Measurements from ENCODE around the gene F2RL2.
A peak's percentile ranks its signal among the peaks of the same experiment; 100 is the strongest.

F2RL2 gene

DNA sequence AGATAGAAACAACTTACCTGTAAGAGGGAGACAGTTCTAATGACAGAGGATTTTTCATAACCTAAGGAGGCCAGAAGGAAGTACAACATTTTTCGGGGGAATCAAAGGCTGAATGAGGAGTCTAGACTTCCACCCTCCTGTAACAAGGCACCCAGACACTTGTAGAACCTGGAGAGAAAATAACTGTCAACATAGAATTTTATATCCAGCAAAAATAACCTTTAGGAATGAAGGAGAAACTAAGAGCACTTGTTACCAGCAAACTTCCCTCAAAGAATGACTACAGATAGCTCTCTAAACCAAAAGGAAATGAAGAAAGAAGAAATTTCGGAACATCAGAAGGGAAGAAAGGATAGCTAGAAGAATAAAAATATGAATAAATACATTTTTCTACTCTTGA, 25.9 kb upstream of the F2RL2 start:
- H3K36me3 Mint-ChIP-seq (ENCODE audit: low read depth), result peaks cover 40% of the 10 kb centered on the region
- no peaks in the 10 kb centered on the region for H3K27me3 Mint-ChIP-seq (ENCODE audit: low read depth)
- no peaks in the 10 kb centered on the region for H3K4me1 Mint-ChIP-seq
- H3K4me3 Mint-ChIP-seq, result no peak overlapping the region
- no peak overlapping the region for H3K27ac Mint-ChIP-seq
- TF ChIP-seq, protein P1, sequence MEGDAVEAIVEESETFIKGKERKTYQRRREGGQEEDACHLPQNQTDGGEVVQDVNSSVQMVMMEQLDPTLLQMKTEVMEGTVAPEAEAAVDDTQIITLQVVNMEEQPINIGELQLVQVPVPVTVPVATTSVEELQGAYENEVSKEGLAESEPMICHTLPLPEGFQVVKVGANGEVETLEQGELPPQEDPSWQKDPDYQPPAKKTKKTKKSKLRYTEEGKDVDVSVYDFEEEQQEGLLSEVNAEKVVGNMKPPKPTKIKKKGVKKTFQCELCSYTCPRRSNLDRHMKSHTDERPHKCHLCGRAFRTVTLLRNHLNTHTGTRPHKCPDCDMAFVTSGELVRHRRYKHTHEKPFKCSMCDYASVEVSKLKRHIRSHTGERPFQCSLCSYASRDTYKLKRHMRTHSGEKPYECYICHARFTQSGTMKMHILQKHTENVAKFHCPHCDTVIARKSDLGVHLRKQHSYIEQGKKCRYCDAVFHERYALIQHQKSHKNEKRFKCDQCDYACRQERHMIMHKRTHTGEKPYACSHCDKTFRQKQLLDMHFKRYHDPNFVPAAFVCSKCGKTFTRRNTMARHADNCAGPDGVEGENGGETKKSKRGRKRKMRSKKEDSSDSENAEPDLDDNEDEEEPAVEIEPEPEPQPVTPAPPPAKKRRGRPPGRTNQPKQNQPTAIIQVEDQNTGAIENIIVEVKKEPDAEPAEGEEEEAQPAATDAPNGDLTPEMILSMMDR (IDR thresholded peaks at IDR 0.05; ENCODE audit: unreplicated experiment in 3 of 3), result no peak
- H3K9me3 Mint-ChIP-seq, result peaks cover 23% of the 10 kb centered on the region

DNA sequence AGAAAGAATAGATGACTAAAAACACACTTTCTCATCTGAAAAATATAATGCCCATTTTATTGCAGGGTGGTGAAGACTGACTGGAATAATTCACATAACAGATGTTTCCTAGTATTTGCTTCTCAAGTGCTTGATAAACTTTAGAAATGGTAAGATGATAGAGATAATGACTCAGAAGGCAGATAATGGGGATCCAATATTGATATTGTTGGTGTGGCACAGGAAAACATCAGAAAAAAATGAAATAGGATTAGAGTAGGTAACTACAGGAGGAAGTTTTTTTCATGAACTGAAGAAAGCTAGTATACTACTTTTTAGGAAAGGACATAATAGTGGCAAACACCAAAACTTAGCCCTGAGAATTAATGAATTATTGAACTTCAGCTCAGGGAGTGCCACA, 20.2 kb upstream of the F2RL2 start:
- Mint-ChIP-seq H3K4me1 (no peaks in the 10 kb centered on the region), H3K4me3 (no peak overlapping the region), H3K36me3 (ENCODE audit: low read depth) (peaks cover 23% of the 10 kb centered on the region), H3K27ac (no peak overlapping the region), H3K27me3 (ENCODE audit: low read depth) (no peaks in the 10 kb centered on the region), H3K9me3 (peaks cover 3% of the 10 kb centered on the region)
- TF ChIP-seq, protein P1 (IDR thresholded peaks at IDR 0.05; ENCODE audit: unreplicated experiment in 3 of 3), result no peak

DNA sequence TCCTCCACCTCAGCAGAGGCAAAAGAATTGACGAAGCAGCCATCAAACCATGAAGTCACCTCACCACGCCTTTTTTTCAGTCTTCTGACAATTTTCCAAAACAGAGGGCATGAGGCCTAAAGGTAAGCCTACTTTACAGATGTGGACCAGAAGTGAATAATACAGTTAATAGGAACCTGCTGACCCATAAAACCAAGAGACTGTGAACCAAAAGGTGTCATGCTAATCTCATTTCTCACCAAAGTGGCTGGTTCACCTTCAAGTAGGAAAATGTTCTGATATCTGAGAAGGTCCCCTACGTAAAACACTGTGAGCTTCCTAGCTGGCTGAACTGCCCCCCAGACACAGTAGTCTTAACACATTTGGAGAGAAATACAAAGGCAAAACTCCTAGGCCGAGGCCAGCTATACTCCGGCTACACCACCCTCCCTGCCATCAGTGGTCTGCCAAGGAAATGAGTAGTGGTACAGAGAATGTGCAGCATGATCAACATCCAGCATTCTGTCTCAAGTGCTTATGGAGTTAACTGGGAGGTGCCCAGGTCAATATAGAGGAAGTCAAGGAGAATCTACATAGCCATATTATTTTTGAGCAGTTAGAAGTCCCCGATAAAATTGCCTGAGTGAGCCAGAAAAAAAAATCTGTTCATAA, 19.3 kb upstream of the F2RL2 start:
- Mint-ChIP-seq H3K4me3 (no peak overlapping the region), H3K36me3 (ENCODE audit: low read depth) (peaks cover 15% of the 10 kb centered on the region), H3K4me1 (no peaks in the 10 kb centered on the region), H3K27me3 (ENCODE audit: low read depth) (no peaks in the 10 kb centered on the region), H3K27ac (no peak overlapping the region), H3K9me3 (no peaks in the 10 kb centered on the region)
- TF ChIP-seq, protein P1 (IDR thresholded peaks at IDR 0.05; ENCODE audit: unreplicated experiment in 3 of 3), result no peak

DNA sequence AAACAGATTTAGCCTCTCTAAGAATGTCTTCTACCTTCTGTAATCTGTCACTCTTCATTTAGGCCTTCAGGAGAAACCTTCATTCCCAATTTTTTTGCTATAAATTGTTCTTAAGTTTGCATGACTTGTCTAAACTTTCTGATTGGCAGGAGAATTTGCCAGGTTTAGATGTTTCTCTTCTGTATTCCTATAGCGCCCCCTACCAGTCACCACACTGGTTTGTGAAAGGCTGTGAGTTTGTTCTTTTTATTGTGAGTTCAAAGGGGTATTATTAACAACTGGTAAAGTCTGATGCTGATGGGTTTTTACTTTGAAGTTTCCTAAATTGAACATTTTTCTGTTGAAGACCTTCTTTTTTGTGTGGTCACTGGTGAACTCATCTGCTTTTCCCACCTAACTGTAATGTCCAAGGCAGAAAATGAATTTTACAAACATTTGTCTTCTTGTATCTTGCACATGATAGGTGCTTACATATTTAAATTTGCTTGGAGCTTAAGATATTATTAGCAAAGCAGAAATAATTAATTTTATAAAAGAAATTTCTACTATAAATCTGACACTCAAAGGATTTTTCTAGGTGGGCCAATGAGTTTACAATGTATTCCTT, 18.4 kb upstream of the F2RL2 start:
- Mint-ChIP-seq H3K27ac (peak overlapping the region in 1 of 3 experiments; percentile 12), H3K4me3 (no peak overlapping the region), H3K27me3 (ENCODE audit: low read depth) (no peaks in the 10 kb centered on the region), H3K4me1 (no peaks in the 10 kb centered on the region), H3K9me3 (no peaks in the 10 kb centered on the region), H3K36me3 (ENCODE audit: low read depth) (peaks cover 9% of the 10 kb centered on the region)
- TF ChIP-seq, protein P1 (IDR thresholded peaks at IDR 0.05; ENCODE audit: unreplicated experiment in 3 of 3), result peak; percentile 53 to 77 (median 67)

DNA sequence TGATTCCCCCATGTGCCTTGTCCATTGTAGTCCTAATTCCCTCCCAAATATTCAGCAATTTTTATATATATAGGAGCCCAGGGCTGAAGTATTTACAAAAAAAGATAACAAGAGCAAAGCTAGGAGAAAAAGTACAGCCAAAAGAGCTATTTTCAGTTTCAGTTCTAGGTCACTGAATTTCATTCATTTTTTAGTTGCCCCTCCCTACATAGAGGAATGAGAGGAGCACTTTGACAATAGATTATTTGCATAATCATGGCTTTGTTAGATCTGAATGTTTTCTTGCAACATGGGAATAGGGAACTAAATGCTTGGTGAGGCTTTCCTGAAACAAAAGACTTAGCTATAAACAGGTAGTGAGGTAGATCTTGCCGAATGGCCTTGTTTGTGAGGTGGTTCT, 15.3 kb upstream of the F2RL2 start:
- H3K27me3 Mint-ChIP-seq (ENCODE audit: low read depth), result peaks cover 6% of the 10 kb centered on the region
- peak overlapping the region in 1 of 3 experiments; percentile 26 for H3K27ac Mint-ChIP-seq
- H3K4me3 Mint-ChIP-seq, result no peak overlapping the region
- TF ChIP-seq, protein P1 (IDR thresholded peaks at IDR 0.05; ENCODE audit: unreplicated experiment in 3 of 3), result no peak
- no peaks in the 10 kb centered on the region for H3K9me3 Mint-ChIP-seq
- H3K4me1 Mint-ChIP-seq, result no peaks in the 10 kb centered on the region
- H3K36me3 Mint-ChIP-seq (ENCODE audit: low read depth), result peaks cover under 1% of the 10 kb centered on the region

DNA sequence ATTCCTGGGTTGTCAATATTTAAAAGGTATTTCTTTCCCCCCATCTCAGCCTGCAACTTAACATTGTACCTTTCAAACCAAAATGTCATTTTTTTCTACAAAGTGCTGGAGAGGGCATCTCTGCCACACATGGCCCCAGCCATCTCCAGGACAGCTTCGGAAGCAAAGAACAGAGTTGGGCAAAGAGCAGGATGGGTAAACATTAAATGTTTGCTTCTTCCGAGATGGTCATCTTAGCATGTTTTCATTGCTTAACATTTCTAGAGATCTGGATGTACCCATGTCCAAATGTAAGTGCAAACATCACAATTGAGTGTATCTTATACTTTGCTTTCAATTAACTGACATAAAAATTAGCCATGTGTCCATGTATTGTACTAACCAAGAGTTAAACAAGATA, 14.3 kb upstream of the F2RL2 start:
- peaks cover 6% of the 10 kb centered on the region for H3K27me3 Mint-ChIP-seq (ENCODE audit: low read depth)
- no peak overlapping the region for H3K4me3 Mint-ChIP-seq
- H3K36me3 Mint-ChIP-seq (ENCODE audit: low read depth), result no peaks in the 10 kb centered on the region

More for the DNA sequence above, 14.3 kb upstream of the F2RL2 start:
- TF ChIP-seq, protein P1 (IDR thresholded peaks at IDR 0.05; ENCODE audit: unreplicated experiment in 3 of 3), result no peak
- Mint-ChIP-seq H3K9me3 (no peaks in the 10 kb centered on the region), H3K4me1 (no peaks in the 10 kb centered on the region), H3K27ac (no peak overlapping the region)

All from nephron (organoid).